Measurements from ENCODE around the gene LIG3.
A peak's percentile ranks its signal among the peaks of the same experiment; 100 is the strongest.

LIG3 gene

GRCh38 chr17:34979153-34979552 lies 1.2 kb upstream of the LIG3 start:
- Histone ChIP-seq H3K9me3 (ENCODE audit: severe bottlenecking) (no peaks in the 10 kb centered on the region), H3K27ac (no peak overlapping the region), H3K36me3 (peaks cover 16% of the 10 kb centered on the region), H3K27me3 (ENCODE audit: insufficient read depth, low read depth, severe bottlenecking) (no peaks in the 10 kb centered on the region), H3K4me3 (ENCODE audit: low read depth, low read length) (no peak overlapping the region)
- TF ChIP-seq, protein P1, sequence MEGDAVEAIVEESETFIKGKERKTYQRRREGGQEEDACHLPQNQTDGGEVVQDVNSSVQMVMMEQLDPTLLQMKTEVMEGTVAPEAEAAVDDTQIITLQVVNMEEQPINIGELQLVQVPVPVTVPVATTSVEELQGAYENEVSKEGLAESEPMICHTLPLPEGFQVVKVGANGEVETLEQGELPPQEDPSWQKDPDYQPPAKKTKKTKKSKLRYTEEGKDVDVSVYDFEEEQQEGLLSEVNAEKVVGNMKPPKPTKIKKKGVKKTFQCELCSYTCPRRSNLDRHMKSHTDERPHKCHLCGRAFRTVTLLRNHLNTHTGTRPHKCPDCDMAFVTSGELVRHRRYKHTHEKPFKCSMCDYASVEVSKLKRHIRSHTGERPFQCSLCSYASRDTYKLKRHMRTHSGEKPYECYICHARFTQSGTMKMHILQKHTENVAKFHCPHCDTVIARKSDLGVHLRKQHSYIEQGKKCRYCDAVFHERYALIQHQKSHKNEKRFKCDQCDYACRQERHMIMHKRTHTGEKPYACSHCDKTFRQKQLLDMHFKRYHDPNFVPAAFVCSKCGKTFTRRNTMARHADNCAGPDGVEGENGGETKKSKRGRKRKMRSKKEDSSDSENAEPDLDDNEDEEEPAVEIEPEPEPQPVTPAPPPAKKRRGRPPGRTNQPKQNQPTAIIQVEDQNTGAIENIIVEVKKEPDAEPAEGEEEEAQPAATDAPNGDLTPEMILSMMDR (IDR thresholded peaks at IDR 0.05; ENCODE audit: low read depth, low read length): no peak
- DNase-seq: no peak

- Histone ChIP-seq H3K36me3 (peaks cover 19% of the 10 kb centered on the region), H3K27me3 (ENCODE audit: insufficient read depth, low read depth, severe bottlenecking) (no peaks in the 10 kb centered on the region), H3K9me3 (ENCODE audit: severe bottlenecking) (no peaks in the 10 kb centered on the region), H3K27ac (peak overlapping the region; percentile 99), H3K4me3 (ENCODE audit: low read depth, low read length) (peak overlapping the region; percentile 96)
- TF ChIP-seq, protein P1 (IDR thresholded peaks at IDR 0.05; ENCODE audit: low read depth, low read length): no peak
- no peak for DNase-seq
These were observed 511 bp upstream of the LIG3 start for GRCh38 chr17:34979650-34980352.

GRCh38 chr17:34980681-34981537 lies 597 bp downstream of the LIG3 start:
- H3K27ac ChIP-seq: peak overlapping the region; percentile 99
- TF ChIP-seq, protein P1 (IDR thresholded peaks at IDR 0.05; ENCODE audit: low read depth, low read length): peak; percentile 63
- peak; percentile 75 for DNase-seq

GRCh38 chr17:34981538-34982241 lies 1.4 kb downstream of the LIG3 start:
- Histone ChIP-seq H3K27me3 (ENCODE audit: insufficient read depth, low read depth, severe bottlenecking) (no peaks in the 10 kb centered on the region), H3K27ac (peak overlapping the region; percentile 99), H3K36me3 (peaks cover 36% of the 10 kb centered on the region), H3K9me3 (ENCODE audit: severe bottlenecking) (no peaks in the 10 kb centered on the region), H3K4me3 (ENCODE audit: low read depth, low read length) (peak overlapping the region; percentile 96)
- TF ChIP-seq, protein P1 (IDR thresholded peaks at IDR 0.05; ENCODE audit: low read depth, low read length): no peak
- DNase-seq: no peak

More at GRCh38 chr17:34980681-34981537, 597 bp downstream of the LIG3 start:
- Histone ChIP-seq H3K4me3 (ENCODE audit: low read depth, low read length) (peak overlapping the region; percentile 96), H3K36me3 (peaks cover 28% of the 10 kb centered on the region), H3K9me3 (ENCODE audit: severe bottlenecking) (no peaks in the 10 kb centered on the region), H3K27me3 (ENCODE audit: insufficient read depth, low read depth, severe bottlenecking) (no peaks in the 10 kb centered on the region)

DNA sequence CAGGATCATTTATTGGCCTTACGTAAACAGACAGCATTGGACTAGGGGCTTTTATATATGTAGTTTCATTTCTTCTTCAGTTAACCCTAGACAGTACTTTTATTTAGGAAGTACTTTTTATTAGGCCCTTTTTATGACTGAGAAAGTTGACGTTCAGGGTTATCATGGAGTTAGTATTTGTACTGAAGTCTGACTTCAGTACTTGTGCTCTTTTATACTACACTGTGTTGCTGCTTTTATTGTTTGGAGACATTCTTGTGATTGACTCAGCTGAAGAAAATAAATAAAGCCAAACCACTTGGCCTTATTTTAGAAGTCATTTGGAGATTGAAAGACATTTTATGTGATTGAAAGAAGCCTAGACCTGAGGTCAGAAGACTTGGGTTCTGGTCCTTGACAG lies 6.9 kb downstream of the LIG3 start:
- Histone ChIP-seq H3K4me3 (ENCODE audit: low read depth, low read length) (no peak overlapping the region), H3K27me3 (ENCODE audit: insufficient read depth, low read depth, severe bottlenecking) (no peaks in the 10 kb centered on the region), H3K36me3 (peaks cover 80% of the 10 kb centered on the region), H3K9me3 (ENCODE audit: severe bottlenecking) (no peaks in the 10 kb centered on the region), H3K27ac (no peak overlapping the region)
- DNase-seq: no peak
- TF ChIP-seq, protein P1 (IDR thresholded peaks at IDR 0.05; ENCODE audit: low read depth, low read length): no peak

All from WERI-Rb-1 (cell line).